Calu3 (cell line): ENCODE data around the gene ATMIN. TPM values are rescaled to one million over a fixed set of nuclear protein-coding genes. Genes with fewer than 3 reads are reported as not detected.

Experiments used
- BruUV-seq: library from RNA; stranded (reverse); fragments of 400-500 nt; replicated peaks from 2 replicates; lab custom pipeline; 2021; lab: Mats Ljungman, UMichigan
- CTCF ChIA-PET: fragments of 300-600 bp; sonication (Branson Sonifier 250); formaldehyde crosslinking; loops from one replicate; lab custom pipeline; 2022; ENCODE audit warnings: antibody characterized with exemption; lab: Charles Lee
- DNase-seq: peaks from one replicate; pipeline ENCODE4 v3.0.0; 2022
- H3K27ac Mint-ChIP-seq: one replicate; pipeline ENCODE4 v1.8.0; 2022; ENCODE audit warnings: mixed read lengths; ENCODE audit not compliant: unreplicated experiment
- H3K27me3 Mint-ChIP-seq: one replicate; pipeline ENCODE4 v1.8.0; 2022; ENCODE audit warnings: mixed read lengths; ENCODE audit not compliant: unreplicated experiment
- H3K36me3 Mint-ChIP-seq: one replicate; pipeline ENCODE4 v1.8.0; 2022; ENCODE audit warnings: mild to moderate bottlenecking, moderate library complexity, mixed read lengths; ENCODE audit not compliant: insufficient read depth, unreplicated experiment
- H3K4me1 Mint-ChIP-seq: one replicate; pipeline ENCODE4 v1.8.0; 2022; ENCODE audit warnings: mild to moderate bottlenecking, low read depth, mixed read lengths; ENCODE audit not compliant: unreplicated experiment
- H3K4me3 Mint-ChIP-seq: one replicate; pipeline ENCODE4 v1.8.0; 2022; ENCODE audit warnings: mild to moderate bottlenecking, low read depth, moderate library complexity, mixed read lengths; ENCODE audit not compliant: unreplicated experiment
- H3K9me3 Mint-ChIP-seq: one replicate; pipeline ENCODE4 v1.8.0; 2022; ENCODE audit warnings: low read depth, mixed read lengths; ENCODE audit not compliant: unreplicated experiment
- intact Hi-C: fragments of 100-400 bp; cut with micrococcal nuclease; formaldehyde crosslinking; loops from one replicate; pipeline ENCODE4 v1.10.0; 2022; ENCODE audit not compliant: unreplicated experiment
- total RNA-seq: library from RNA; stranded (reverse); gene quantifications from 2 replicates; pipeline ENCODE4 v1.2.3, GENCODE V29; 2022
- TF ChIP-seq, protein P1 (sequence below): fragments of 200-600 bp; IDR thresholded peaks from one replicate; pipeline ENCODE4 v1.8.0; 2022; ENCODE audit warnings: antibody characterized with exemption; ENCODE audit not compliant: unreplicated experiment

The ATMIN gene
- total RNA-seq, 1 experiment from 2014 or later, result 64.3 TPM

DNA sequence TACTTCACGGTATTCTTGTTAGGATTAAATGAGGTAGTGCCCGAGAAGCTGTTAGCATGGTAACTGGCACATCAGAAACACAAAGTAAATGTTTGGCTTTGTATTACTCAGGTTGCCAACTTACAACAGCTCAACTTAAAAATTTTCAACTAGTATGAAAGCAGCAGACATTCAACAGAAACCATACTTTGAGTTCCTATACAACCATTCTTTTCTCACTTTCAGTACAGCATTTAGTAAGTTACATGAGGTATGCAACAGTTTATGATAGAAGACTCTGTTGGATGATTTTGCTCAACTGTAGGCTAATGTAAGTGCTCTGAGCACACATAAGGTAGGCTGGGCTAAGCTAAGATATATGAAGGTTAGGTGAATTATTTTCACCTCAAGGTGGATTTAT lies 21.0 kb upstream of the ATMIN start:
- Mint-ChIP-seq H3K4me3 (no peak overlapping the region), H3K36me3 (peaks cover 57% of the 10 kb centered on the region), H3K27me3 (no peaks in the 10 kb centered on the region), H3K4me1 (no peaks in the 10 kb centered on the region), H3K9me3 (no peaks in the 10 kb centered on the region), H3K27ac (no peak overlapping the region)
- intact Hi-C loops, result no loop called here
- TF ChIP-seq, protein P1, sequence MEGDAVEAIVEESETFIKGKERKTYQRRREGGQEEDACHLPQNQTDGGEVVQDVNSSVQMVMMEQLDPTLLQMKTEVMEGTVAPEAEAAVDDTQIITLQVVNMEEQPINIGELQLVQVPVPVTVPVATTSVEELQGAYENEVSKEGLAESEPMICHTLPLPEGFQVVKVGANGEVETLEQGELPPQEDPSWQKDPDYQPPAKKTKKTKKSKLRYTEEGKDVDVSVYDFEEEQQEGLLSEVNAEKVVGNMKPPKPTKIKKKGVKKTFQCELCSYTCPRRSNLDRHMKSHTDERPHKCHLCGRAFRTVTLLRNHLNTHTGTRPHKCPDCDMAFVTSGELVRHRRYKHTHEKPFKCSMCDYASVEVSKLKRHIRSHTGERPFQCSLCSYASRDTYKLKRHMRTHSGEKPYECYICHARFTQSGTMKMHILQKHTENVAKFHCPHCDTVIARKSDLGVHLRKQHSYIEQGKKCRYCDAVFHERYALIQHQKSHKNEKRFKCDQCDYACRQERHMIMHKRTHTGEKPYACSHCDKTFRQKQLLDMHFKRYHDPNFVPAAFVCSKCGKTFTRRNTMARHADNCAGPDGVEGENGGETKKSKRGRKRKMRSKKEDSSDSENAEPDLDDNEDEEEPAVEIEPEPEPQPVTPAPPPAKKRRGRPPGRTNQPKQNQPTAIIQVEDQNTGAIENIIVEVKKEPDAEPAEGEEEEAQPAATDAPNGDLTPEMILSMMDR, result no peak
- no TSS peak for BruUV-seq
- no peak for DNase-seq
- CTCF ChIA-PET, result no interaction called here

DNA sequence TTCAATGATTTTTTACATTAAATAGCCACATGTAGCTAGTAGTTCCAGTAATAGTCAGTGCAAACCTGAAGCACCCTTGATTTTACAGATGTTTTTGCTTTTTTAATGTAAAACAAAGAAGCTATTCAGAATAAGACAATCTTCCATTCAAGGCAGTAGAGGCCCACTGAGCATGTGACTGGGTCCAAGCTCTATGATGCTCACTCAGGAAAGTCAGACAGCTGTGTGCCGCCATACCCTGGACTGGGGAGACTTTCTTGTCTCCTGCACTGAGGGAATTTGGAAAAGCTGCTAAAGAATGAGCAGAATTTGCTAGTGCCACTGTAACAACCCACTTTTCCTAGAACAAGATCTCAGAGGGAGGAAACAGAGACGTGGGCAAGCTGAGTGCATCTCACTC lies 17.1 kb upstream of the ATMIN start:
- H3K36me3 Mint-ChIP-seq, result peaks cover 57% of the 10 kb centered on the region
- H3K4me3 Mint-ChIP-seq, result no peak overlapping the region
- intact Hi-C loops, result no loop called here
- no peaks in the 10 kb centered on the region for H3K27me3 Mint-ChIP-seq
- BruUV-seq, result no TSS peak
- no peaks in the 10 kb centered on the region for H3K9me3 Mint-ChIP-seq
- no peaks in the 10 kb centered on the region for H3K4me1 Mint-ChIP-seq
- no peak for DNase-seq
- no peak overlapping the region for H3K27ac Mint-ChIP-seq
- TF ChIP-seq, protein P1, result no peak
- CTCF ChIA-PET, result interaction anchor here (0.5 to 1.0 kb wide), 3 partner anchors 17 to 301 kb away, joined by 3 read pairs; partner anchors contain the start of gene ATMIN

DNA sequence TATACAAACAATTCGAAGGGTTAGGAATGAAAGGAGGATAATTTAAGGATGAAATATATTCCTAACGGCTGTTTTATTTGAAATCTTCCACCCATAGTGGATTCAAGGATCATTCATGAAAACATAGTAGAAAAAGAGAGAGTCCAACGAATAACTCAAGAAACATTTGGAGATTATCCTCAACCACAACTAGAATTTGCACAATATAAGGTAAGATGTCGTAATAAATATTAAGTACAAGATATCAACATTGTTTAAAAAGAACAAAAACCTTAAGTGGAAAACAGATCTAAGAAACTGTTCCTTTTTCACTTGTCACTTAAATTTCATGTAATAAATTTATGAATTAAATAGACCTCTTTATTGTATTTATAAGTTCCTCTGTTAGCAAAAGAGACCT lies 9.2 kb upstream of the ATMIN start:
- Mint-ChIP-seq H3K4me3 (no peak overlapping the region), H3K27ac (no peak overlapping the region), H3K4me1 (no peaks in the 10 kb centered on the region), H3K36me3 (peaks cover 16% of the 10 kb centered on the region), H3K9me3 (no peaks in the 10 kb centered on the region), H3K27me3 (no peaks in the 10 kb centered on the region)
- no TSS peak for BruUV-seq
- CTCF ChIA-PET, result no interaction called here
- TF ChIP-seq, protein P1, result no peak
- DNase-seq, result no peak
- intact Hi-C loops, result no loop called here

DNA sequence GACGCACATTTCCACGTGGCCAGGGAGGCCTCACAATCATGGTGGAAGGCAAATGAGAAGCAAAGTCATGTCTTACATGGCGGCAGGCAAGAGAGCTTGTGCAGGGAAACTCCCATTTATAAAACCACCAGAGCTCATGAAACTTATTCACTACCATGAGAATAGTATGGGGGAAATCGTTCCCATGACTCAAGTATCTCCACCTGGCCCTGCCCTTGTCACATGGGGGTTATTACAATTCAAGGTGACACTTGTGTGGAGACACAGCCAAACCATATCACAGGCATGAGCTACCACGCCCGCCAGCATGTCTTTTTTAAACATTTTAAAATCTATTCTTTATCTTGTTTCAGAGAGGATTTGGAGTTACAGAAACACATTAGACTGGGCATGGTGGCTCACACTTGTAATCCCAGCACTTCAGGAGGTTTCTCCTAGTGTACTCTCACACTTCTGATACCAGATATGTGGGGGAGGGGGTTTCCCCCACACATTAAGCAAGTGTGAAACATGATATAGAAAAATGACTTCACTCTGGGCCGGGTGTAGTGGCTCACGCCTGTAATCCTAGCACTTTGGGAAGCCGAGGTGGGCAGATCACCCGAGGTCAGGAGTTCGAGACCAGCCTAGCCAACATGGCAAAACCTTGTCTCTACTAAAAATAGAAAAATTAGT lies 5.6 kb upstream of the ATMIN start:
- TF ChIP-seq, protein P1, result no peak
- no TSS peak for BruUV-seq
- no peak for DNase-seq
- intact Hi-C loops, result loop anchor here (10.0 kb wide), 2 partner anchors 165 to 705 kb away; no protein-coding TSS in a partner anchor
- Mint-ChIP-seq H3K4me1 (peaks cover 7% of the 10 kb centered on the region), H3K27me3 (no peaks in the 10 kb centered on the region), H3K27ac (no peak overlapping the region), H3K4me3 (no peak overlapping the region), H3K9me3 (no peaks in the 10 kb centered on the region), H3K36me3 (peaks cover 8% of the 10 kb centered on the region)
- CTCF ChIA-PET, result no interaction called here
